HG03558 (cell line): ENCODE results near the gene CABCOCO1.

Source experiments
- ATAC-seq: cut with Tn5 transposase; IDR thresholded peaks from one replicate; pipeline ENCODE4 v1.9.1; 2021; ENCODE audit warnings: moderate number of reproducible peaks; ENCODE audit not compliant: unreplicated experiment; ENCODE audit errors: extremely low read depth

The CABCOCO1 gene

GRCh38 chr10:61662794-61663259, at the start of gene CABCOCO1:
TSS of gene CABCOCO1 (plus strand) at chr10:61662929. CDS start at chr10:61662973, 44 bp downstream.
- no peak for ATAC-seq

GRCh38 chr10:61613665-61614064, 49.1 kb upstream of the CABCOCO1 start:
- ATAC-seq: no peak

GRCh38 chr10:61616611-61617010, 46.1 kb upstream of the CABCOCO1 start:
- ATAC-seq: no peak

GRCh38 chr10:61617180-61617579, 45.5 kb upstream of the CABCOCO1 start:
- ATAC-seq: no peak

GRCh38 chr10:61617586-61617985, 45.1 kb upstream of the CABCOCO1 start:
- no peak for ATAC-seq

GRCh38 chr10:61618388-61618961, 44.3 kb upstream of the CABCOCO1 start:
- no peak for ATAC-seq

- ATAC-seq: no peak
Measured at GRCh38 chr10:61620506-61620905, 42.2 kb upstream of the CABCOCO1 start.

GRCh38 chr10:61621605-61622051, 41.1 kb upstream of the CABCOCO1 start:
- ATAC-seq: no peak

- no peak for ATAC-seq
Measured at GRCh38 chr10:61623161-61623560, 39.6 kb upstream of the CABCOCO1 start.

- ATAC-seq: no peak
Measured at GRCh38 chr10:61626209-61626608, 36.5 kb upstream of the CABCOCO1 start.

- ATAC-seq: no peak
Measured at GRCh38 chr10:61627266-61627665, 35.5 kb upstream of the CABCOCO1 start.

GRCh38 chr10:61628151-61628874, 34.4 kb upstream of the CABCOCO1 start:
- no peak for ATAC-seq

GRCh38 chr10:61628875-61629513, 33.7 kb upstream of the CABCOCO1 start:
- no peak for ATAC-seq

GRCh38 chr10:61629576-61629975, 33.2 kb upstream of the CABCOCO1 start:
- ATAC-seq: no peak

- ATAC-seq: no peak
Measured at GRCh38 chr10:61632057-61632670, 30.6 kb upstream of the CABCOCO1 start.

- ATAC-seq: no peak
Measured at GRCh38 chr10:61633665-61634064, 29.1 kb upstream of the CABCOCO1 start.

- no peak for ATAC-seq
Measured at GRCh38 chr10:61634746-61635145, 28.0 kb upstream of the CABCOCO1 start.

- ATAC-seq: no peak
Measured at GRCh38 chr10:61635471-61635870, 27.3 kb upstream of the CABCOCO1 start.

- ATAC-seq: no peak
Measured at GRCh38 chr10:61635932-61636331, 26.8 kb upstream of the CABCOCO1 start.

- ATAC-seq: no peak
Measured at GRCh38 chr10:61639952-61640351, 22.8 kb upstream of the CABCOCO1 start.

- ATAC-seq: no peak
Measured at GRCh38 chr10:61640856-61641255, 21.9 kb upstream of the CABCOCO1 start.
